BJ (cell line): Measurements from ENCODE around the gene LRTM2. TPM values are rescaled to one million over a fixed set of nuclear protein-coding genes. Genes with fewer than 3 reads are reported as not detected.

Experiments used
- CTCF ChIA-PET: fragments of 350-600 bp; formaldehyde crosslinking; extraction: SDS; loops from one replicate; lab custom pipeline; 2021; ENCODE audit warnings: antibody characterized with exemption, inconsistent platforms; lab: Yijun Ruan, JAX
- POLR2A ChIA-PET: fragments of 300-600 bp; sonication (Branson Sonifier 250); formaldehyde crosslinking; extraction: SDS; loops from one replicate; lab custom pipeline; 2021; ENCODE audit warnings: antibody characterized with exemption; lab: Charles Lee
- DNase-seq: peaks from one replicate; pipeline ENCODE4 v3.0.0-alpha.2; 2011; ENCODE audit warnings: low read depth
- H3K27me3 ChIP-seq: 2 replicates; pipeline ENCODE4 v1.6.0; 2011; ENCODE audit warnings: low read length; ENCODE audit not compliant: control insufficient read depth, insufficient read depth
- H3K36me3 ChIP-seq: 2 replicates; pipeline ENCODE4 v1.5.1; 2011; ENCODE audit warnings: low read length; ENCODE audit not compliant: control insufficient read depth, insufficient read depth
- H3K4me3 ChIP-seq: 2 replicates; pipeline ENCODE4 v1.5.1; 2011; ENCODE audit warnings: low read depth, mild to moderate bottlenecking, control low read depth, low read length
- polyA plus RNA-seq: library from polyadenylated mRNA; depleted of rRNA; stranded (reverse); fragments of >200 nt; gene quantifications from 2 replicates; pipeline ENCODE4 v1.2.3, GENCODE V29; 2011
- TF ChIP-seq, protein P1 (sequence below): IDR thresholded peaks from 2 replicates; pipeline ENCODE4 v1.5.1; 2011; ENCODE audit warnings: low read depth, mild to moderate bottlenecking, control low read depth, inconsistent platforms, low read length, moderate library complexity; ENCODE audit not compliant: insufficient read depth

The LRTM2 gene
- polyA plus RNA-seq, 1 experiment = not detected

DNA sequence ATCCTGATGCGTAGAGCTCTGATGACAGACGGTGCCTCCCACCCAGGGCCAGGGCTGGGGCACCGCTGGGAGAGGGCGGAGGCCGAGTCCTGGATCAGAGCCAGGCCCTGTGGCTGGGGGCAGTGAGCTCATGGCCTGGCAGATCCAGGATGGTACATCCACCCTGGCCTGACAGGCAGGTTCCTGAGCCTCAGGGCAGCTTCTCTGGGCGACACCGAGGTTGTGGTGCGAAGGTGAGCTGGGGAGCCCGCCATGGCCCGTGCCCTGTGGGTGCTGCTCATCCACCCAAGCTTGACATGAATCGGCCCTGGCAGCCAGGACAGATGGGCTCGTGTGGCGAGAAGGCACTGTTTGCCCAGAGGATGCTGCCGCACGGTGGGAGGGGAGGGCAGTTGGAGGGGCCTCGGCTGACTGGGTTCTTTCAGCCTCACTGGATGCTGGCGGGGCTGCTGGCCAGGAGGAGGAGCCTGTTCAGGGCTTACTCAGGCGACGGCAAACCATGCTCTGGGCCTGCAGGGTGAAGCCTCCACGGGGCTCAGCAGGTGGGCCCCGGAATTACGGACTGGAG, 16.6 kb downstream of the LRTM2 start:
- Histone ChIP-seq H3K4me3 (no peak overlapping the region), H3K27me3 (peaks cover 17% of the 10 kb centered on the region), H3K36me3 (no peaks in the 10 kb centered on the region)
- CTCF ChIA-PET = no interaction called here
- TF ChIP-seq, protein P1, sequence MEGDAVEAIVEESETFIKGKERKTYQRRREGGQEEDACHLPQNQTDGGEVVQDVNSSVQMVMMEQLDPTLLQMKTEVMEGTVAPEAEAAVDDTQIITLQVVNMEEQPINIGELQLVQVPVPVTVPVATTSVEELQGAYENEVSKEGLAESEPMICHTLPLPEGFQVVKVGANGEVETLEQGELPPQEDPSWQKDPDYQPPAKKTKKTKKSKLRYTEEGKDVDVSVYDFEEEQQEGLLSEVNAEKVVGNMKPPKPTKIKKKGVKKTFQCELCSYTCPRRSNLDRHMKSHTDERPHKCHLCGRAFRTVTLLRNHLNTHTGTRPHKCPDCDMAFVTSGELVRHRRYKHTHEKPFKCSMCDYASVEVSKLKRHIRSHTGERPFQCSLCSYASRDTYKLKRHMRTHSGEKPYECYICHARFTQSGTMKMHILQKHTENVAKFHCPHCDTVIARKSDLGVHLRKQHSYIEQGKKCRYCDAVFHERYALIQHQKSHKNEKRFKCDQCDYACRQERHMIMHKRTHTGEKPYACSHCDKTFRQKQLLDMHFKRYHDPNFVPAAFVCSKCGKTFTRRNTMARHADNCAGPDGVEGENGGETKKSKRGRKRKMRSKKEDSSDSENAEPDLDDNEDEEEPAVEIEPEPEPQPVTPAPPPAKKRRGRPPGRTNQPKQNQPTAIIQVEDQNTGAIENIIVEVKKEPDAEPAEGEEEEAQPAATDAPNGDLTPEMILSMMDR = no peak
- POLR2A ChIA-PET = no interaction called here
- DNase-seq = no peak

- POLR2A ChIA-PET = no interaction called here
Observed at GRCh38 chr12:1837541-1838204, 17.3 kb downstream of the LRTM2 start.

GRCh38 chr12:1838205-1838993, 18.0 kb downstream of the LRTM2 start:
- H3K27me3 ChIP-seq = peaks cover 21% of the 10 kb centered on the region
- H3K36me3 ChIP-seq = no peaks in the 10 kb centered on the region
- H3K4me3 ChIP-seq = no peak overlapping the region
- TF ChIP-seq, protein P1 = no peak
- ChIA-PET CTCF (interaction anchor here (0.6 to 0.8 kb wide), 2 partner anchors 18 to 101 kb away, joined by 3 read pairs; no protein-coding TSS in a partner anchor), POLR2A (no interaction called here)
- no peak for DNase-seq

More at GRCh38 chr12:1837541-1838204, 17.3 kb downstream of the LRTM2 start:
- TF ChIP-seq, protein P1 = no peak
- Histone ChIP-seq H3K4me3 (no peak overlapping the region), H3K27me3 (peaks cover 18% of the 10 kb centered on the region), H3K36me3 (no peaks in the 10 kb centered on the region)
- DNase-seq = no peak
- CTCF ChIA-PET = interaction anchor here (0.8 kb wide), 1 partner anchor 102 kb away, joined by 3 read pairs; no protein-coding TSS in a partner anchor

GRCh38 chr12:1838994-1839365, 18.6 kb downstream of the LRTM2 start:
- POLR2A ChIA-PET = no interaction called here
- no peak for DNase-seq
- TF ChIP-seq, protein P1 = no peak
- H3K36me3 ChIP-seq = no peaks in the 10 kb centered on the region
- H3K27me3 ChIP-seq = peaks cover 23% of the 10 kb centered on the region
- H3K4me3 ChIP-seq = no peak overlapping the region
- CTCF ChIA-PET = no interaction called here

DNA sequence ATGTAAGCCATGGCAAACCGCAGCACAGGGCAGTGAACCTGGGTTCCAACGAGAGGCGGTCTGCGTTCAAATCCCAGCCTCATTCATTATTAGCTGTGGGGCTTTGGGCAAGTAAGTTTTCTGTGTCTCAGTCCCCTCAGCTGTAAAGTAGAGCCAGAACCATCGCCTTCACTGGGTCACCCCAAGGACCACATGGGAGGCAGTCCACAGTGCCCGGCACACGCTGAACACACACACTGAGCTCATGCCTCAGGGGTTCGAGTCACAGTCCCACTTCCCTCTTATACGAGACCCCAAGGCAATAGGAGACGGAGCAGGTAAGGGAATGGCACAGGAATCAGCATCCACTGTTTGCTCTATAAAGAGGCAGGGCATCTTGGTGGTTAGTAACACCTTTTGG, 19.1 kb downstream of the LRTM2 start:
- CTCF ChIA-PET = no interaction called here

More for the DNA sequence above, 19.1 kb downstream of the LRTM2 start:
- TF ChIP-seq, protein P1 = no peak
- POLR2A ChIA-PET = no interaction called here
- Histone ChIP-seq H3K27me3 (peaks cover 28% of the 10 kb centered on the region), H3K4me3 (no peak overlapping the region), H3K36me3 (no peaks in the 10 kb centered on the region)
- no peak for DNase-seq
